MM.1S (cell line): ENCODE measurements around the gene SLC35E2B.
"Not testable (repeated sequence)": the region's sequence is repeated elsewhere in the genome, so short reads cannot be mapped to it uniquely, and the experiment has no call there.

Experiments used
- DNase-seq: peaks from one replicate; pipeline ENCODE4 v3.0.0-alpha.2; 2015
- H2AFZ ChIP-seq: fragments of 300-600 bp; sonication (generic); 2 replicates; pipeline ENCODE4 v1.6.0; 2016; ENCODE audit warnings: antibody characterized with exemption, low read length
- H3F3A ChIP-seq: fragments of 300-600 bp; sonication (generic); 2 replicates; pipeline ENCODE4 v1.6.1; 2016; ENCODE audit warnings: mild to moderate bottlenecking, antibody characterized with exemption, low read length, moderate library complexity, mixed read lengths; ENCODE audit not compliant: insufficient read depth
- H3K27ac ChIP-seq: fragments of 300-600 bp; sonication (generic); 2 replicates; pipeline ENCODE4 v1.5.1; 2016; ENCODE audit warnings: mild to moderate bottlenecking, low read length
- H3K27me3 ChIP-seq: fragments of 300-600 bp; sonication (generic); replicated peaks from 2 replicates; pipeline ENCODE4 v1.6.0; 2016; ENCODE audit warnings: low read length; ENCODE audit not compliant: insufficient read depth
- H3K36me3 ChIP-seq: fragments of 300-600 bp; sonication (generic); replicated peaks from 2 replicates; pipeline ENCODE4 v1.6.1; 2016; ENCODE audit warnings: mild to moderate bottlenecking, low read length, mixed read lengths; ENCODE audit not compliant: insufficient read depth
- H3K4me1 ChIP-seq: fragments of 300-600 bp; sonication (generic); 2 replicates; pipeline ENCODE4 v1.6.1; 2016; ENCODE audit warnings: low read length, mixed read lengths
- H3K4me2 ChIP-seq: fragments of 300-600 bp; sonication (generic); 2 replicates; pipeline ENCODE4 v1.6.0; 2016; ENCODE audit warnings: low read depth, low read length
- H3K4me3 ChIP-seq: fragments of 300-600 bp; sonication (generic); 2 replicates; pipeline ENCODE4 v1.5.1; 2016; ENCODE audit warnings: low read length, mixed read lengths
- H3K79me2 ChIP-seq: fragments of 300-600 bp; sonication (generic); 2 replicates; pipeline ENCODE4 v1.6.1; 2016; ENCODE audit warnings: mixed run types, low read length, mixed read lengths
- H3K9ac ChIP-seq: fragments of 300-600 bp; sonication (generic); 2 replicates; pipeline ENCODE4 v1.6.1; 2016; ENCODE audit warnings: low read length, mixed read lengths
- H3K9me2 ChIP-seq: fragments of 300-600 bp; sonication (generic); replicated peaks from 2 replicates; pipeline ENCODE4 v1.6.1; 2016; ENCODE audit warnings: mild to moderate bottlenecking, low read length, mixed read lengths; ENCODE audit not compliant: insufficient read depth
- H3K9me3 ChIP-seq: fragments of 300-600 bp; sonication (generic); replicated peaks from 2 replicates; pipeline ENCODE4 v1.6.1; 2016; ENCODE audit warnings: mild to moderate bottlenecking, low read length, mixed read lengths; ENCODE audit not compliant: insufficient read depth
- H4K20me1 ChIP-seq: fragments of 300-600 bp; sonication (generic); 2 replicates; pipeline ENCODE4 v1.6.1; 2016; ENCODE audit warnings: mild to moderate bottlenecking, low read length, moderate library complexity, mixed read lengths; ENCODE audit not compliant: insufficient read depth
- EZH2 ChIP-seq: fragments of 300-600 bp; sonication (generic); optimal IDR thresholded peaks from 2 replicates; pipeline ENCODE3; 2017; ENCODE audit warnings: low read depth, mild to moderate bottlenecking, antibody characterized with exemption, low read length, mixed read lengths
- EZH2phosphoT487 ChIP-seq: fragments of 300-600 bp; sonication (generic); IDR thresholded peaks from 2 replicates; pipeline ENCODE4 v1.6.1; 2018; ENCODE audit warnings: antibody characterized with exemption, low read length
- TF ChIP-seq, protein P1 (sequence below): fragments of 300-600 bp; sonication (generic); IDR thresholded peaks from 2 replicates; pipeline ENCODE4 v1.5.1; 2016; ENCODE audit warnings: antibody characterized with exemption, low read length, mixed read lengths

SLC35E2B gene

DNA sequence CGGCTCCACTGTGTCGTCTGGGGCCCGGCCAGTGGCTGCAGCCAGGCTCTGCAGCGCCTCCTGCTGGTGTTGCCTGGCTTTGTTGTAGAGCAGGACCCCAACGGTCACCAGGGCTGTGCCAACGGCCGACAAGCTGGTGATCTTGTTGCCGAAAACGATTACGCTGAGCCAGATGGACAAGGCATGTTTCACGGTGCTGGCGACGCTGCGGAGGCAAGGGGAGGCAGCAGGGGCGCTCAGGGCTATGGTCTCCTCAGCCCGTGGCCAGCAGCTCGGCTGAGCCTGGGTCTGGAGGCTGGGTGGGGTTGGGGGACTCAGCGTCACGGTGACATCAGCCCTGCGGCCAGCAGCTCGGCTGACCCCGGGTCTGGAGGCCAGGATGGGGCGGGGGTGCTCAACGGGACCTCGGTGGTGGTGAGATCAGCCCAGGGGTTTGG lies 26.8 kb downstream of the SLC35E2B start:
- no peak for DNase-seq
- H3K27ac ChIP-seq, result no peak overlapping the region
- H3K27me3 ChIP-seq, result no peaks in the 10 kb centered on the region
- H3K4me3 ChIP-seq, result no peak overlapping the region
- no peaks in the 10 kb centered on the region for H3F3A ChIP-seq
- TF ChIP-seq, protein P1, sequence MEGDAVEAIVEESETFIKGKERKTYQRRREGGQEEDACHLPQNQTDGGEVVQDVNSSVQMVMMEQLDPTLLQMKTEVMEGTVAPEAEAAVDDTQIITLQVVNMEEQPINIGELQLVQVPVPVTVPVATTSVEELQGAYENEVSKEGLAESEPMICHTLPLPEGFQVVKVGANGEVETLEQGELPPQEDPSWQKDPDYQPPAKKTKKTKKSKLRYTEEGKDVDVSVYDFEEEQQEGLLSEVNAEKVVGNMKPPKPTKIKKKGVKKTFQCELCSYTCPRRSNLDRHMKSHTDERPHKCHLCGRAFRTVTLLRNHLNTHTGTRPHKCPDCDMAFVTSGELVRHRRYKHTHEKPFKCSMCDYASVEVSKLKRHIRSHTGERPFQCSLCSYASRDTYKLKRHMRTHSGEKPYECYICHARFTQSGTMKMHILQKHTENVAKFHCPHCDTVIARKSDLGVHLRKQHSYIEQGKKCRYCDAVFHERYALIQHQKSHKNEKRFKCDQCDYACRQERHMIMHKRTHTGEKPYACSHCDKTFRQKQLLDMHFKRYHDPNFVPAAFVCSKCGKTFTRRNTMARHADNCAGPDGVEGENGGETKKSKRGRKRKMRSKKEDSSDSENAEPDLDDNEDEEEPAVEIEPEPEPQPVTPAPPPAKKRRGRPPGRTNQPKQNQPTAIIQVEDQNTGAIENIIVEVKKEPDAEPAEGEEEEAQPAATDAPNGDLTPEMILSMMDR, result peak; percentile 45
- TF ChIP-seq EZH2, result no peak
- H4K20me1 ChIP-seq, result no peaks in the 10 kb centered on the region
- no peaks in the 10 kb centered on the region for H3K9me2 ChIP-seq
- no peak overlapping the region for H2AFZ ChIP-seq
- H3K4me2 ChIP-seq, result no peak overlapping the region
- H3K9me3 ChIP-seq, result no peaks in the 10 kb centered on the region
- no peaks in the 10 kb centered on the region for H3K4me1 ChIP-seq
- no peaks in the 10 kb centered on the region for H3K36me3 ChIP-seq
- no peaks in the 10 kb centered on the region for H3K79me2 ChIP-seq
- H3K9ac ChIP-seq, result no peak overlapping the region

DNA sequence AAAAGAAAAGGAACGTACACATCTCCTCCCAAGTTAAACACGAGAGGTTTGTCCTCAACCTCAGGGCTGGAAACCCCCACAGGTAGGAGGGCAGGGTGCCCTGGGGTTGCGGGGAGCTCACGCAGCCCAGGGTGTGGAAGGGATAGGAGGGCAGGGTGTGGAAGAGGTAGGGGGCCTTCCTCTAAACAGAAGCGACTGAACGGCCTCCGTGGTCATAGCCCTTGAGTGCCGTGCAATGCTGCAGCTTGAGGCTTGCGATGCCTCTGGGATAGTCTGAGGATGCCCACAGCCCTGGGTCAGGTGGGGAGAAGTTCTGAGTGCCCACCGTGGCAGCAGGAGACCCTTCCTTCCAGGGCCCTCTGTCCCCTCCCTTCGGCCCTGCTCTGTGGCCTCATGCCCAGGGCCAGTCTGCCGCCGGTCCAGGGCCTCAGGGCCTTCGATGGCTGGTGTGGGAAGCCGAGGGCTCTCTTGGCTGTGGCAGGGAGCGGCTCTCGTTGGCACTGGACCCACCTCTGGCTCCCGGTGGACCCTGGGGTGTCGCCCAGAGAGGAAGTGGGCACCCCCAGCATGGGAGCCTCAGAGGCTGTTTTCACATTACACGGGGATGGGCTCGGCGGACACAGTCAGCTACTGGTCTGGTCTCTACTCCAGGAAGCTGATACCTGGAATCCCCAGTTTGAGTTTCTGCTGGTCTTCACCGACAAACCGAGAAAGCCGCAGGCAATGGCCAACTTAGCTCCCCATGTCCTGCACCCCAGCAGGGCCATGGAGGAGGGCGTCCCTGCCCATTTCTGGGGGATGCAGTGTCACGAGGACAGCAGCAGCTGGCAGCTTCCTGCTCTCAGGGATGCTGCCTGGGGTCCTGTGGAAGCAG lies 27.4 kb downstream of the SLC35E2B start:
- Histone ChIP-seq H3K27me3 (no peaks in the 10 kb centered on the region), H3K4me3 (no peak overlapping the region), H3K27ac (no peak overlapping the region), H3K9ac (no peak overlapping the region), H3K79me2 (no peaks in the 10 kb centered on the region), H2AFZ (no peak overlapping the region), H3K9me2 (no peaks in the 10 kb centered on the region), H3K36me3 (no peaks in the 10 kb centered on the region), H3K4me1 (no peaks in the 10 kb centered on the region), H3K4me2 (no peak overlapping the region), H3F3A (no peaks in the 10 kb centered on the region), H4K20me1 (no peaks in the 10 kb centered on the region), H3K9me3 (no peaks in the 10 kb centered on the region)
- TF ChIP-seq EZH2, result no peak
- TF ChIP-seq, protein P1, result no peak
- no peak for TF ChIP-seq EZH2phosphoT487
- no peak for DNase-seq

DNA sequence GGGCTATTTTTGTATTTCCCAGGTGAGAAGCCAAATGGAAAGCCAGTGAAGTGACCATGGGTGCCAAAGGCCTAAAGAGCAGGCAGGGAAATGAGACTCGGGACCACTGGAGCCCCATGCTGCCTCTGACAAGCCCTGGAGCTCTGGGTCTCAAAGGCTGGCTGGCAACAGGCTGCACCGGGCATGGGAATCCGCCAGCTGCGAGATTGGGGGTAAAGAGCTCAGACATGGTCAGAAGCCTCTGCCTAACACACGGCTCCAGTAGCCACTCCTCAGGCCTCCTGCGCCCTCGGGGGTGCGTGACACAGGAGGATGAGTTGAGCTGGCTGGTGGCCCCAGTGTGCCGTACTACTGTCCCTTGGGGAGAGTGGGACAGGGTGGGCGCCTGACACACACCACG lies 28.3 kb downstream of the SLC35E2B start:
- not testable (repeated sequence) for H3K27ac ChIP-seq, H3K9me3 ChIP-seq, H4K20me1 ChIP-seq, H3K4me1 ChIP-seq, H2AFZ ChIP-seq, H3K4me2 ChIP-seq, H3K4me3 ChIP-seq, H3K9me2 ChIP-seq, H3K27me3 ChIP-seq, H3K9ac ChIP-seq, DNase-seq, H3K79me2 ChIP-seq, H3K36me3 ChIP-seq, H3F3A ChIP-seq

DNA sequence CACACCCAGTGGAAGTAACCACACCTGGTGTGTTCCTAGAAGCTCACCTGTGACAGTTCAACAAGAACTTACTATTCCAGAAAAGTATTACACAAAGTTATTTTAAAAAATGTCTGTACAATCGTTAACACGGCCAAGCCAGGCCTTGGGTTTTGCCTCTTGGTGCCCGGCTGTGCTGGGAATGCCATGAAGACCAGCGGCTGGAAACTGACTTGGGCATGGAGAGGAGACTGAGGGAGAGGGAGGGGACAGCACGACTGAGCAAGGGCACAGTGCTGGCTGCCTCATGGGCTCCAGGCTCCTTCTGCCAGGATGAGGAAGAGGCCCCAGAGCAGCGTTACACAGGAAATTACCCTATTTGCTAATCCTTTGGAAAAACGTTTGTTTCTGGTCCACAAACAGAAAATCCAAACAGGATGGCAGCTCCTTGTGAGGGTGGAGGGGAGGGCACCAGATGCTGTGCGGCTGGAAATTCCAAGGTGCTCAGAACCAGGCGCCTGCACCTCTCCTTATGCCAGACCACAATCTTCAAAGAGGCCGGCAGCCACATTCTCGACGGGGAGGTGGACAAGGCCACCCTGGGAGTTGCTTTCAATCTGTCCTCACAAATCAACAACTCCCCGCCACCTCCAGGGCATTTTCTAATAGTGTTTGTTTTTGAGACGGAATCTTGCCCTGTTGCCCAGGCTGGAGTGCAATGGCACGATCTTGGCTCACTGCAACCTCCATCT lies 29.6 kb downstream of the SLC35E2B start:
- not testable (repeated sequence) for H3K9me3 ChIP-seq, H3K4me3 ChIP-seq, H3F3A ChIP-seq, H3K9me2 ChIP-seq, H3K4me1 ChIP-seq, H4K20me1 ChIP-seq, H3K36me3 ChIP-seq, H2AFZ ChIP-seq, H3K27me3 ChIP-seq, H3K4me2 ChIP-seq, DNase-seq, H3K79me2 ChIP-seq, H3K9ac ChIP-seq, H3K27ac ChIP-seq

DNA sequence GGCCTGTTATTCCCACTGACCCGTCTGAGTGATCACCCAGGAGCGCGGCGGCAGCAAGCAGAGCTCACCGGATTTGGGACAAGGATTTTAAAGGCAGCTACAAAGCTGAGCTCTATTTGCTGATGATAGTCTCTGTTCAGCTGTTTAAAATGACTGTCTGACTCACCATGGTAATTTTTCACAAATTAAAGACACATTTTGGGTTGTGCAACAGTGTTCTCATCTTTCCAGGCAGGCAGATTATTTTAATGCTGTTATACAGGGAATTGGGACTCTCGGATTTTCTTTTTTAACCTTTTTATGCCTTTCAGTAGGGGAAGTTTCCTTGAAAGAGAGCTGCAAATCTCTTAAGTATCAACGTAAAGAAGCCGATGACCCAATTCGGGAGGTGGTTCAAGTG lies 30.2 kb downstream of the SLC35E2B start:
- H3K9me2 ChIP-seq, H3K4me1 ChIP-seq, H3K27ac ChIP-seq, H3K4me2 ChIP-seq, H3K9ac ChIP-seq, H3K79me2 ChIP-seq, H4K20me1 ChIP-seq, H3F3A ChIP-seq, H3K27me3 ChIP-seq, H3K9me3 ChIP-seq, H3K36me3 ChIP-seq, DNase-seq, H3K4me3 ChIP-seq, H2AFZ ChIP-seq: not testable (repeated sequence)
